ENCODE measurements around the gene MDM4. TPM values are rescaled to one million over a fixed set of nuclear protein-coding genes. Genes with fewer than 3 reads are reported as not detected.

The MDM4 gene
- total RNA-seq, 1 experiment from 2014 or later, result 49.6 TPM

DNA sequence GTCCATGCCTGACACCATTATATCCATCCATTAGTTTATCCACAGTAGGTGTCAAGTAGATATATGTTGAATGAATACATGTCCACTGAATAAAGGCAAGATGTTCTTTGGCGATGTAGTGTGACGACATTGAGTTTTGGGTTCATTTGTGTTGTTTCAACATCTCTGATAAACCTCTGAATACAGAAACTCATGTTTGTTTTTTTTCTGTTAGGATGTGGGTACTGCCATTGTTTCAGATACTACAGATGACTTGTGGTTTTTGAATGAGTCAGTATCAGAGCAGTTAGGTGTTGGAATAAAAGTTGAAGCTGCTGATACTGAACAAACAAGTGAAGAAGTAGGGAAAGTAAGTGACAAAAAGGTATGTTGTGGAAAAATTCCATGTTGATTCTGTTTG, 28.1 kb downstream of the MDM4 start:
- no peak overlapping the region for H2BK20ac ChIP-seq (ENCODE audit: low read depth, low read length, poor library complexity, severe bottlenecking)
- no peak overlapping the region for H3K56ac ChIP-seq (ENCODE audit: insufficient read length, low read depth, low read length)
- no peaks in the 10 kb centered on the region for H3K79me2 ChIP-seq (ENCODE audit: insufficient read depth, low read length)
- no peak overlapping the region for H3K23ac ChIP-seq (ENCODE audit: insufficient read length, low read depth, low read length)
- H3T11ph ChIP-seq (ENCODE audit: low read length), result no peak overlapping the region
- no peak overlapping the region for H4K8ac ChIP-seq (replicated peaks; ENCODE audit: insufficient read length, low read depth, low read length)
- no peak overlapping the region for H2BK120ac ChIP-seq (ENCODE audit: low read depth, low read length, poor library complexity, severe bottlenecking)
- no peaks in the 10 kb centered on the region for H3K4me1 ChIP-seq (ENCODE audit: insufficient read depth, low read length)
- H3K79me1 ChIP-seq (ENCODE audit: insufficient read depth, low read depth, low read length, poor library complexity, severe bottlenecking), result no peaks in the 10 kb centered on the region
- no CpG with 5 or more reads among the region's 2 CpGs for WGBS (ENCODE audit: extremely low coverage, insufficient read length, low lambda C conversion rate)
- H3K4ac ChIP-seq (ENCODE audit: low read depth, low read length), result no peak overlapping the region
- DNase-seq, result no peak
- TF ChIP-seq, protein P1, sequence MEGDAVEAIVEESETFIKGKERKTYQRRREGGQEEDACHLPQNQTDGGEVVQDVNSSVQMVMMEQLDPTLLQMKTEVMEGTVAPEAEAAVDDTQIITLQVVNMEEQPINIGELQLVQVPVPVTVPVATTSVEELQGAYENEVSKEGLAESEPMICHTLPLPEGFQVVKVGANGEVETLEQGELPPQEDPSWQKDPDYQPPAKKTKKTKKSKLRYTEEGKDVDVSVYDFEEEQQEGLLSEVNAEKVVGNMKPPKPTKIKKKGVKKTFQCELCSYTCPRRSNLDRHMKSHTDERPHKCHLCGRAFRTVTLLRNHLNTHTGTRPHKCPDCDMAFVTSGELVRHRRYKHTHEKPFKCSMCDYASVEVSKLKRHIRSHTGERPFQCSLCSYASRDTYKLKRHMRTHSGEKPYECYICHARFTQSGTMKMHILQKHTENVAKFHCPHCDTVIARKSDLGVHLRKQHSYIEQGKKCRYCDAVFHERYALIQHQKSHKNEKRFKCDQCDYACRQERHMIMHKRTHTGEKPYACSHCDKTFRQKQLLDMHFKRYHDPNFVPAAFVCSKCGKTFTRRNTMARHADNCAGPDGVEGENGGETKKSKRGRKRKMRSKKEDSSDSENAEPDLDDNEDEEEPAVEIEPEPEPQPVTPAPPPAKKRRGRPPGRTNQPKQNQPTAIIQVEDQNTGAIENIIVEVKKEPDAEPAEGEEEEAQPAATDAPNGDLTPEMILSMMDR (conservative IDR thresholded peaks at IDR 0.05), result no peak
- H3K27me3 ChIP-seq (ENCODE audit: insufficient read depth, low read length), result no peaks in the 10 kb centered on the region
- H3K36me3 Mint-ChIP-seq (ENCODE audit: insufficient read depth in 1 of 3, low read depth in 3 of 3), result peaks cover 41 to 86% (median 80%) of the 10 kb centered on the region in 3 experiments; a peak in 6 of 7 replicates
- no peak overlapping the region for H3K27ac Mint-ChIP-seq
- H4K91ac ChIP-seq (ENCODE audit: insufficient read length, low read depth, low read length), result no peak overlapping the region
- no peak overlapping the region for H3K27ac ChIP-seq (ENCODE audit: insufficient read length, low read depth, low read length)
- no peaks in the 10 kb centered on the region for H4K20me1 ChIP-seq (ENCODE audit: control insufficient read depth, insufficient read depth, insufficient read length)
- H3K4me2 ChIP-seq (ENCODE audit: insufficient read depth, insufficient read length, low read length), result no peak overlapping the region
- no peak overlapping the region for H2BK12ac ChIP-seq (ENCODE audit: insufficient read length, low read depth, low read length)
- no peak overlapping the region for H3K18ac ChIP-seq (ENCODE audit: insufficient read length, low read depth, low read length)
- no peak overlapping the region for H2AFZ ChIP-seq (ENCODE audit: low read length)
- no peak overlapping the region for H2BK5ac ChIP-seq (ENCODE audit: insufficient read length, low read length)
- H3K27me3 Mint-ChIP-seq (ENCODE audit: low read depth), result no peaks in the 10 kb centered on the region
- no peak overlapping the region for H3K9ac ChIP-seq (ENCODE audit: extremely low read depth, insufficient read length, low read length)
- H4K5ac ChIP-seq (ENCODE audit: insufficient read length, low read depth, low read length), result no peak overlapping the region
- peaks cover 8 to 9% of the 10 kb centered on the region in 2 experiments; a peak in 3 of 4 replicates for H3K4me1 Mint-ChIP-seq
- H3K23me2 ChIP-seq (ENCODE audit: insufficient read length, low read depth, low read length, poor library complexity, severe bottlenecking), result no peaks in the 10 kb centered on the region
- H2BK15ac ChIP-seq (ENCODE audit: low read depth, low read length), result no peak overlapping the region
- no peak overlapping the region for H3K14ac ChIP-seq (ENCODE audit: insufficient read depth, low read length)
- H3K9me3 ChIP-seq (ENCODE audit: control insufficient read depth, low read depth, low read length), result no peaks in the 10 kb centered on the region
- H3K4me3 Mint-ChIP-seq, result no peak overlapping the region
- no peaks in the 10 kb centered on the region for H3K9me3 Mint-ChIP-seq
- H2AK5ac ChIP-seq (ENCODE audit: insufficient read length, low read length), result no peak overlapping the region

Measured in H9 (cell line).